MCF 10A (cell line): ENCODE measurements around the gene CPPED1. TPM values are rescaled to one million over a fixed set of nuclear protein-coding genes. Genes with fewer than 3 reads are reported as not detected.
A peak's percentile ranks its signal among the peaks of the same experiment; 100 is the strongest.

ENCODE experiments used
- BruUV-seq: library from RNA; stranded (reverse); fragments of 400-500 nt; replicated peaks from 2 replicates; lab custom pipeline; 2021; lab: Mats Ljungman, UMichigan
- CTCF ChIA-PET: fragments of 300-600 bp; sonication (Branson Sonifier 250); formaldehyde crosslinking; extraction: SDS; loops from one replicate; lab custom pipeline; 2021; ENCODE audit warnings: antibody characterized with exemption, inconsistent platforms; lab: Yijun Ruan, JAX
- POLR2A ChIA-PET: fragments of 300-600, 350-650 bp; sonication (Branson Sonifier 250); formaldehyde crosslinking; extraction: SDS; loops from one replicate; lab custom pipeline; 2020; ENCODE audit warnings: antibody characterized with exemption, inconsistent platforms; lab: Yijun Ruan, JAX
- DNase-seq: peaks from one replicate; pipeline ENCODE4 v3.0.0-alpha.2; 2018; ENCODE audit not compliant: unreplicated experiment
- H3K27ac Mint-ChIP-seq: one replicate; pipeline ENCODE4 v1.8.0; 2022; ENCODE audit warnings: mild to moderate bottlenecking, low read depth, mixed read lengths; ENCODE audit not compliant: unreplicated experiment
- H3K27me3 Mint-ChIP-seq: one replicate; pipeline ENCODE4 v1.8.0; 2022; ENCODE audit warnings: mixed read lengths; ENCODE audit not compliant: insufficient read depth, unreplicated experiment
- H3K36me3 Mint-ChIP-seq: one replicate; pipeline ENCODE4 v1.8.0; 2022; ENCODE audit warnings: mild to moderate bottlenecking, moderate library complexity, mixed read lengths; ENCODE audit not compliant: insufficient read depth, unreplicated experiment
- H3K4me1 Mint-ChIP-seq: one replicate; pipeline ENCODE4 v1.8.0; 2022; ENCODE audit warnings: mixed read lengths; ENCODE audit not compliant: insufficient read depth, unreplicated experiment
- H3K4me3 Mint-ChIP-seq: one replicate; pipeline ENCODE4 v1.8.0; 2022; ENCODE audit warnings: mild to moderate bottlenecking, moderate library complexity, mixed read lengths; ENCODE audit not compliant: unreplicated experiment
- H3K9me3 Mint-ChIP-seq: one replicate; pipeline ENCODE4 v1.8.0; 2022; ENCODE audit warnings: mixed read lengths; ENCODE audit not compliant: unreplicated experiment
- intact Hi-C: fragments of 100-400 bp; cut with micrococcal nuclease; formaldehyde crosslinking; loops from 2 replicates; pipeline ENCODE4 v1.14.1; 2022
- total RNA-seq: library from RNA; stranded (reverse); gene quantifications from 2 replicates; pipeline ENCODE4 v1.2.3, GENCODE V29; 2022
- TF ChIP-seq, protein P1 (sequence below): fragments of 200-600 bp; IDR thresholded peaks from one replicate; pipeline ENCODE4 v1.8.0; 2022; ENCODE audit warnings: antibody characterized with exemption, mild to moderate bottlenecking; ENCODE audit not compliant: unreplicated experiment

CPPED1 gene
- total RNA-seq, 1 experiment from 2014 or later, result 13.8 TPM

DNA sequence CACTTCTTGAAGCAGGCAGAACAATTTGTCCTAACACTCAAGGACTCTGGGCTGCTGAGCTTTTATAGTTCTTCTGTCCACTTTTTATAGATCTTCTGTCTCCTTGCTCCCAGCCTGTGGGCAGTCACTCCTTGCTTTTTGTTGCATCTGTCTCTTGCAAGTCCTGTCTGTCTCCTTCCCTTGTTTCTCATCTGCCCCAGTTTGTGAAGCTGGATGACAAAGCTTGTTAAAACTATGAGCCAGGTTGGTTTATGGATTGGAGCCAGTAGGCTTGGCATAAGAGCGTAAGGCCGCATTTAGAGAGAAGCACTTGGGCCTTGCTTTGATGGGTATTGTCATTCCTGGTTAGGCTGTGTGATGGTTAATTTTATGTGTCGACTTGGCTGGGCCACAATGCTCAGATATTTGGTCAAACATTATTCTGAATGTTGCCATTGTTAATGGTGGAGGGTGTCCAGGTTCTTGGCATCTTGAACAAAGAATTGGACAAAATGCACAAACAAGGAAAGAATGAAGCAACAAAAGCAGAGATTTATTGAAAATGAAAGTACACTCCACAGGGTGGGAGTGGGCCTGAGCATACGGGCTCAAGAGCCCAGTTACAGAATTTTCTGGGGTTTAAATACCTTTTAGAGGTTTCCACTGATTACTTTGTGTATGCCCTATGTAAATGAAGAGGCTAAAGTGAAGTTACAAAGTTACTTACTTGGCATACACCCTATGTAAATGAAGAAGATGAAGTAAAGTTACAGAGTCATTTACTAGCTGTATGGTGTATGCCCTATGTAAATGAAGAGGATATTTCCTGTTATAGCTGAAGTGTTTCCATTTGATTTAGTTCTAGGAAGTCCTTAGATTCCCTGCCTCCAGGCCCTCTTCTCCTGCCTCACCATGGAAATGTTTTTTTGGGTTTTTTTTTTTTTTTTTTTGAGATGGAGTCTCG, 8.0 kb upstream of the CPPED1 start:
- POLR2A ChIA-PET, result no interaction called here
- no peak overlapping the region for H3K4me3 Mint-ChIP-seq
- TF ChIP-seq, protein P1, sequence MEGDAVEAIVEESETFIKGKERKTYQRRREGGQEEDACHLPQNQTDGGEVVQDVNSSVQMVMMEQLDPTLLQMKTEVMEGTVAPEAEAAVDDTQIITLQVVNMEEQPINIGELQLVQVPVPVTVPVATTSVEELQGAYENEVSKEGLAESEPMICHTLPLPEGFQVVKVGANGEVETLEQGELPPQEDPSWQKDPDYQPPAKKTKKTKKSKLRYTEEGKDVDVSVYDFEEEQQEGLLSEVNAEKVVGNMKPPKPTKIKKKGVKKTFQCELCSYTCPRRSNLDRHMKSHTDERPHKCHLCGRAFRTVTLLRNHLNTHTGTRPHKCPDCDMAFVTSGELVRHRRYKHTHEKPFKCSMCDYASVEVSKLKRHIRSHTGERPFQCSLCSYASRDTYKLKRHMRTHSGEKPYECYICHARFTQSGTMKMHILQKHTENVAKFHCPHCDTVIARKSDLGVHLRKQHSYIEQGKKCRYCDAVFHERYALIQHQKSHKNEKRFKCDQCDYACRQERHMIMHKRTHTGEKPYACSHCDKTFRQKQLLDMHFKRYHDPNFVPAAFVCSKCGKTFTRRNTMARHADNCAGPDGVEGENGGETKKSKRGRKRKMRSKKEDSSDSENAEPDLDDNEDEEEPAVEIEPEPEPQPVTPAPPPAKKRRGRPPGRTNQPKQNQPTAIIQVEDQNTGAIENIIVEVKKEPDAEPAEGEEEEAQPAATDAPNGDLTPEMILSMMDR, result no peak
- H3K27me3 Mint-ChIP-seq, result no peaks in the 10 kb centered on the region
- H3K36me3 Mint-ChIP-seq, result no peaks in the 10 kb centered on the region
- DNase-seq, result no peak
- no TSS peak for BruUV-seq
- H3K9me3 Mint-ChIP-seq, result no peaks in the 10 kb centered on the region
- intact Hi-C loops, result loop anchor here (10.0 kb wide), 1 partner anchor 467 kb away; no protein-coding TSS in a partner anchor
- H3K4me1 Mint-ChIP-seq, result no peaks in the 10 kb centered on the region
- H3K27ac Mint-ChIP-seq, result no peak overlapping the region
- CTCF ChIA-PET, result interaction anchor here (0.7 to 1.0 kb wide), 2 partner anchors 11 to 1108 kb away, joined by 3 read pairs; partner anchors contain the start of gene ERCC4

DNA sequence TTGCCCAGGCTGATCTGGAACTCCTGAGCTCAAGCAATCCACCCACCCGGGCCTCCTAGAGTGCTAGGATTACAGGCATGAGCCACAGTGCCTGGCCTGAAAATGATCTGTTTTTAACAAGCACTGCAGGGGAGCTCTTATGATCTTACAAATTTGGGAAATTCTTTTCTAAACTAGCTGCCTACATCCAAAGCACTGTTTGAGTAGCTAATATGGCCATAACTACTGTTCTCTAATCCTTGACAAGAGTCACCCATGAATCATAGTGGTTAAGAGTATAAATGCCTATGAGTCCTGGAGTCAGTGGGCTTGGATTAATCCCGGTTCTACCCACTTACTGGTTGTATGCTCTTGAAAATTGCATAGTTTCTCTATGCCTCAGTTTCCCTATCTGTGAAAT, 1.4 kb upstream of the CPPED1 start:
- Mint-ChIP-seq H3K27ac (no peak overlapping the region), H3K4me3 (no peak overlapping the region), H3K4me1 (no peaks in the 10 kb centered on the region), H3K36me3 (no peaks in the 10 kb centered on the region), H3K27me3 (no peaks in the 10 kb centered on the region), H3K9me3 (no peaks in the 10 kb centered on the region)
- TF ChIP-seq, protein P1, result no peak
- ChIA-PET CTCF (interaction anchor here (0.6 kb wide), 1 partner anchor 379 kb away, joined by 5 read pairs; no protein-coding TSS in a partner anchor), POLR2A (interaction anchor here (2.4 kb wide), 1 partner anchor 29 kb away, joined by 10 read pairs; no protein-coding TSS in a partner anchor)
- intact Hi-C loops, result no loop called here
- DNase-seq, result no peak
- BruUV-seq, result no TSS peak

DNA sequence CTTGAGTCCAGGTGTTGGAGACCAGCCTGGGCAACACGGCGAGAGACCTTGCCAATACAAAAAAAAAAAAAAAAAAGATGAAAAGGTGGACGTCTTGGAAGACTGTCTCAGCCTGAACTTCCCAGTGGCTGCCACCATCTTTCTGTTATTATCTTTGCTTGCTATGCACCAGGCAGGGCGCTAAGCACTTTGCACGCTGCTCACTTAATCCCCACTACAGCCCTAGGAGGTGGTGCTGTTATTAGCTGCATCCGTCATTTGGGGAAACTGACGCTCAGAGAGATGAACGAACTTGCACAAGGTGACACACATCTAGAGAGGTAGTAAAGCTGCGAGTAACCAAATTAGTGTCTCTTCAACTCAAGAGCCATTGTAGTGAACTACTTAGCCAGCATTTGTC, 708 bp upstream of the CPPED1 start:
- H3K4me1 Mint-ChIP-seq, result no peaks in the 10 kb centered on the region
- intact Hi-C loops, result no loop called here
- TF ChIP-seq, protein P1, result no peak
- H3K36me3 Mint-ChIP-seq, result no peaks in the 10 kb centered on the region
- CTCF ChIA-PET, result interaction anchor here (1.1 kb wide), 1 partner anchor 463 kb away, joined by 3 read pairs; no protein-coding TSS in a partner anchor
- H3K27ac Mint-ChIP-seq, result peak overlapping the region; percentile 79
- no peak for DNase-seq
- H3K4me3 Mint-ChIP-seq, result peak overlapping the region; percentile 92
- POLR2A ChIA-PET, result interaction anchor here (0.6 to 2.4 kb wide), 4 partner anchors 16 to 301 kb away, joined by 3 to 10 read pairs (median 3); no protein-coding TSS in a partner anchor
- H3K9me3 Mint-ChIP-seq, result no peaks in the 10 kb centered on the region
- BruUV-seq, result no TSS peak
- no peaks in the 10 kb centered on the region for H3K27me3 Mint-ChIP-seq

DNA sequence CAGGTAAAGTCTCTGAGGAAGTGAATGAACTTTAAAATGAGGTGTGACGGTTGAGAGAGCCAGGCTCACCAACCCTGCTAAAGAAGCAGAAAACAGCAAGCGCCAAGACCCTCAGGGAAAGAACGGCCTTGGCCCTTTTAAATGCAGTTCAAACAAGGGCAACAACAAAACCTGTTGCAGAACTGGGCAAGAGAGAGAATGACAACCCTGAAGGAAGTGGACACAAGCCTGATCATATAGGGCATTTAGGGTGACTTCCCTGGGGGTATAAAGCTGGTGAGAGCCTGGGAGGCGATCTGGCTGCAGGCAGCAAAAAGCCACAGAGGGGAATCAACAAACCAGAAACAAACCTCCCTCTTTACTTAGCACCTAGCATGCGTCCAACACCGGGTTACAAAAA, 1.0 kb downstream of the CPPED1 start:
- no TSS peak for BruUV-seq
- CTCF ChIA-PET, result no interaction called here
- no peak for DNase-seq

More for the DNA sequence above, 1.0 kb downstream of the CPPED1 start:
- TF ChIP-seq, protein P1, result no peak
- intact Hi-C loops, result no loop called here
- Mint-ChIP-seq H3K9me3 (no peaks in the 10 kb centered on the region), H3K27ac (peak overlapping the region; percentile 79), H3K36me3 (peaks cover 2% of the 10 kb centered on the region), H3K4me1 (no peaks in the 10 kb centered on the region), H3K4me3 (peak overlapping the region; percentile 92), H3K27me3 (no peaks in the 10 kb centered on the region)
- POLR2A ChIA-PET, result interaction anchor here (0.6 to 2.4 kb wide), 5 partner anchors 30 to 1974 kb away, joined by 3 to 10 read pairs (median 3); no protein-coding TSS in a partner anchor
